ELF-1 (cell line): ENCODE results near the gene BRIP1.

Source experiments
- DNase-seq: peaks from one replicate; pipeline ENCODE4 v3.0.0-alpha.2; 2016; ENCODE audit warnings: low read depth, low spot score

BRIP1 gene

DNA sequence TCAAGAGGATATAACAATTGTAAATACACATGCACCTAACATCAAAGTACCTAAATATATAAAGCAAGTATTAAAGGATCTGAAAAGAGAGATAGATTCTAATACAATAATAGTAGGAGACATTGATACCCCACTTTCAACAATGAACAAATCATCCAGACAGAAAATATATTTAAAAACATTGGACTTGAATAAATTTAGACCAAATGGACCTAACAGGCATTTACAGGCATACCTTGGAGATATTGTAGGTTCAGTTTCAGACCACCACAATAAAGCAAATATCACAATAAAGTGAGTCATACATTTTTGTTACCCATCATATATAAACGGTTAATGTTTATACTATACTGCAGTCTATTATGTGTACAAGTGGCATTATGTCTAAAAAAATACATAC lies 104.0 kb downstream of the BRIP1 start:
- no peak for DNase-seq

- peak; percentile 34 for DNase-seq
Measured at GRCh38 chr17:61758430-61758829, 104.9 kb downstream of the BRIP1 start.

DNA sequence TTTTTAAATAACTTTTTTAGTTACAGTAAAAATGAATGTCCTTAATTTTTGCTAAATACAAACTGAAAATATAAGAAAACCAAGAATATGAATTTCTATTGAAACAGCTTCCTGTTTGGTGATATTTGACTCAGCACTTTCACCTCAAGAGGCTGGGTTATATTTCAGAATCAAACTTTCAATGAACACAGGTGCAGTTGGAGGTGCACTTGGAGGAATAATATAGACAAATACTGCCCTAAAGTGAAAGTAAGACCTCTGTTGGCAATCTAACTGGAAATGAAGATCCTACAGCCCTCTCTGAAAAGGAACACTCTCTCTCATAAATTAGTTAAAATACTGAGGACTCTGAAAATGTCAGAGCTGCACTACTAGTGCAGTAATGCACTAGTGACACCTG lies 106.2 kb downstream of the BRIP1 start:
- no peak for DNase-seq

DNA sequence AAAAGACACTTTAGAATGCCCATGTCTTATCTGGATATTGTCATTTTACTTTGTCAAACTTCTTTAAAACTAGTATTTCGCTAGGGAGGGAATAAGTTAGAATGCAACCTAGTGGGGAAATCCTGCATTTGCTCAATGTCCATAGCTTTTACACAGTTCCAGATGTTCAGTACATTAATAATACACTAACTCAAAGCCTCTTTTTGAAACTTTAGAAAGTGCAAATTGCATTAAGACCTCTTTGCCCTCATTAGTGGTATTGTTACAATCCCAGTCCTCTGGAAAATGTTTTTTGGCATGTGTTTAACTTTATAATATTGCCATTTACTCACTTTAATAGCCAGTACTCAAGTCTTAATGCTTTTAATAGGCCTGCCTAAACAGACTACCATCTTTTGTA lies 106.8 kb downstream of the BRIP1 start:
- no peak for DNase-seq

DNA sequence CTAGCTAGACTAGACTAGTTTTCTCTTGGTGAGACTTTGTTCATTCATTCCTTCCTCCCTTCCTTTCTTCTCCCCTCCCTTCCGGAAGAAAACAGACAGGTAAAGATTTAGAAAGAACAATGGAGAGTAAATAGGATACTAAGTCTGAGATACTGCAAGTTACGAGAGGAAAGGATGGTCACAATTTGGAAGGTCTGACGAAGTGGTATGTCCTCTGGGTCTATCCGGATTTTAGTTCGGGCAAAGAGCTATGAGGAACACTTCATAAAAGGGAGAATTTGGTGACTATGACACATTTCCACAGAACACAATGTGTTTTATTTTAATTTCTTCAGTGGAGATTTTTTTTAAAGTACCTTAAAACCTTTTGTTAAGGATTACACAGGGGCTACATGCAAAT lies 107.7 kb downstream of the BRIP1 start:
- DNase-seq, result no peak

DNA sequence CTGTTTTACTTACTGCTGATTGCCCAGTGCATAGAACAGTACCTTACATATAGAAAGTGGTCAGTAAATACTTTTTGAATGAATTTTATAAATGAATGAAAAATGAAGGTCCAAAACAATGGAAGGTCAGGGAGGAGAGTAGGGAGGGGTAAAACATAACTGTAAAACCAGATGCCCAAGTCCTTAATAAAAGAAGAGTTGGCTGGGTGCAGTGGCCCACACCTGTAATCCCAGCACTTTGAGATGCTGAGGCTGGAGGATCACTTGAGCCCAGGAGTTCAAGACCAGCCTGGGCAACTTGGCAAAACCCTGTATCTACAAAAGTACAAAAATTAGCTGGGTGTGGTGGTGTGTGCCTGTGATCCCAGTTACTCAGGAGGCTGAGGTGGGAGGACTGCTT lies 108.2 kb downstream of the BRIP1 start:
- no peak for DNase-seq

DNA sequence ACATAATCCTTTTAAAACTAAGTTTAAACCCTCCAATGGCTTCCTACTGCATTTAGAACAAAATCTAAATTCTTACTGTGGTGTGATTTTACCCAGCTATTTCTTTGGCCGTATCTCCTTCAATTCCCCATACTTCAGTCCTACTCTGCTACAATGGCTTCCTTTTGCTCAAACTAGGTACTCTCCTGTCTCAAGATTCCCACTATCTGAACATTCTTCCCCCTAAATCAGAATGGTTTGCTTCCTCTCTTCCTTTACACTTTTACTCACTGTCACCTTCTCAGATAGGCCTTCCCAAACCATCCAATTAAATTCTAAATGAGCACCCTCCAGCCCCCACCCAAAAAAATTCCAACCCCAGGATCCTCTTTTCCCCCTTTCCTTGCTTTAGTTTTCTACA lies 109.2 kb downstream of the BRIP1 start:
- no peak for DNase-seq

DNA sequence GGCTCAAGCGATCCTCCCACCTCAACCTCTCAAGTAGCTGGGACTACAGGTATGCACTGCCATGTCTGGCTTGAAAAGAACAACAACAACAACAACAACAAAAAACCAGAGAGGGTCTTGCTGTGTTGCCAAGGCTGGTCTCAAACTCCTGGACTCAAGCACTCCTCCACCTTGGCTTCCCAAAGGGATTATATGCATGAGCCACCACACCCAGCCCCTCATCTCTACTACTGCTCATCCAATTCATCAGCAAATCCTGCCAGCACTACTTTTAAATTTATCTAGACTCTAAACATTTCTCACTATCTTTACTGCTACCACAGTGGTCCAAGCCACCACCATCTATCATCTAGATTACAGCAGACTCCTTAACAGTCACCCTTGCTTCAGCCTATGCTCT lies 109.6 kb downstream of the BRIP1 start:
- no peak for DNase-seq

- no peak for DNase-seq
Measured at GRCh38 chr17:61750656-61751055, 112.7 kb downstream of the BRIP1 start.

GRCh38 chr17:61749823-61750404 lies 113.4 kb downstream of the BRIP1 start:
- DNase-seq, result no peak

- DNase-seq, result no peak
Measured at GRCh38 chr17:61746248-61746985, 116.9 kb downstream of the BRIP1 start.

GRCh38 chr17:61744804-61745203 lies 118.5 kb downstream of the BRIP1 start:
- DNase-seq, result no peak

DNA sequence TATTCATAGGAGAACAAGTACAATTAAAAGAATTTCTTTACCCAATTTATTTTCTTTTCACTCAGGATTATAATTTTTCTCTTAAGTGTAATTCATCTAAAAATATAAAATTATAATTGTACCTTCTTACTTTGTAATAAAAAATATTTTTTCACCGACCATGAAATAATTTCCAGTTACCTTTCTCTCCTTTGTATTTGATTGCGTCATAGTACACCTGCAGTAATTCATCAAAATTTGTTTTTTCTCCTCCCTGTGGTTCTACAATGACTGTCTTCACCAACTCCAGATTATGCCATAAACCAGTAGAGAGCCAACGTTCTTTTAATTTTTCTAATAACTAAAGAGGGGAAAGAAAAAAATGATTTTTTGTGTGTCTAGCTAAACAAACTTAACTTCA lies 119.1 kb downstream of the BRIP1 start:
- no peak for DNase-seq

- DNase-seq, result no peak
Measured at GRCh38 chr17:61743766-61744165, 119.6 kb downstream of the BRIP1 start.

DNA sequence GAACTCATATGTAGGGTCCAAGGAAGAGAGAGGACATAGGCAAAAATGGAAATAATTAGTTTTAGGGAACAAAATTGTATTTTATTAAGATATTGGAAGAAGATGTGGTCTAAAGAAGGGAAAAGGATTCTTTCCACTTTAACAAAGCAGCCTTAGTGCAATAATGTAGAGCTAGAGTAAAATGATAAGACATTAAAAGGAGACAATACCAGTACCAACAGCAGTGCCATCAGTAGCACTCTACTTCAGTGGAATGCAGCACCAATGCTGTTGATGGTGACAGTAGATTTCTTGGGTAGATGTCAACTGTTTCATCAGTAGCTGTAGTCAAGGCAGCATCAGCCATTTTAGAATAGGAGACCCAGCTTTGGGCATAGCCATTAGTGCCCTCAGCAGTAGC lies 124.3 kb downstream of the BRIP1 start:
- DNase-seq, result no peak

DNA sequence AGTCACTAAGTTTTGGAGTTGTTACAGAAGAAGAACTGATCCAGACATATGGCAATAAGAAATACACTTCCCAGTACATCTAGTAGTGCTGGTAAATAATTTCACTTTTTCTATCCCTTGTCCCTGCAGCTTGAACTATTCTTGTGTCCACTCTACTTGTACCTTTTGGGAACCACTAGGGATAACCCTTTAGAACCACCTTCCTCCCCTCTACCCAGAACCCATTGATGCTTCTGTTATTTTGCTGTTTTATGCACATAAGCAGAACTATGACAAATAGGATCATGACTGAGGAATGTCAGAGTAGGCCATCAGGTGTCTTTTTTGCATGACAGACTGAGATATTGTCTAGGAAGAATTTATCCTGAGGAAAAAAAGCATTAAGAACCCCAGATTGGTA lies 125.1 kb downstream of the BRIP1 start:
- DNase-seq, result no peak

DNA sequence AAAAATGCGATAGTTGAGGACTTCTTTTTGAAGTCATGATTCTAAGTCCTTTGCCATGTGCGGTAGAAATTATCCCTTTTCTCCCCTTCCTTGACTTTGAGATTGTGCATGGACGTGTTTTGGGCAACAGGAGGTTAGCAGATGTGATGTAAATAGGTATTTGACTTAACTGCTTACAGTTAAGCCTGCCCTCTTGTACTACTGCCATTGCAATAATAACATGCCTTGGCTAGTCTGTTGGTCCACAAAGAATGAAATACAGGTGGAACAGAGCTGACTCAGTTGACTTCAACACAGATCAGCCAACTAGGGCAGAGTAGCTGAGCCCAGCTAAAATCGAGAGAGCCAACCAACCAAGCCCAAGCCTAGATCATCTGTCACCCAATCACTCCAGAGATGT lies 125.5 kb downstream of the BRIP1 start:
- no peak for DNase-seq

DNA sequence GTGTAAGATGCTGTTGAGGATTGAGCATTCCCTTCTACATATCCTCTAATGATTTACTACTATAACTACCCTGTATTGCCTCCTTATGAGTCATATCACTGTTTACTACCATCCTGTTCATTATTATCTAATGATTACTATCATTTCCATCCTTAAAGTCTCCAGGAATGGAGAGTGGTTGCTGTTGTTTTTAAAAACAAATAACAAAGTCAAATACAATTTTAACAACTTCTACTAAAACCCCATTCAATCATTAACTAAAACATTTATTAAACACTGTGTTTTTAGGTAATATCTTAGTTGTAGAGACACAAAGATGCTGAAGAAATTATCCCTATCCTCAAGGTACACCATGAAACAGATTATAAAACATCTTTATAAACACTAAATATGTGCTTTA lies 126.9 kb downstream of the BRIP1 start:
- DNase-seq, result no peak

GRCh38 chr17:61735807-61736206 lies 127.5 kb downstream of the BRIP1 start:
- DNase-seq, result no peak

GRCh38 chr17:61734466-61734865 lies 128.9 kb downstream of the BRIP1 start:
- no peak for DNase-seq

GRCh38 chr17:61734012-61734411 lies 129.3 kb downstream of the BRIP1 start:
- DNase-seq, result no peak

DNA sequence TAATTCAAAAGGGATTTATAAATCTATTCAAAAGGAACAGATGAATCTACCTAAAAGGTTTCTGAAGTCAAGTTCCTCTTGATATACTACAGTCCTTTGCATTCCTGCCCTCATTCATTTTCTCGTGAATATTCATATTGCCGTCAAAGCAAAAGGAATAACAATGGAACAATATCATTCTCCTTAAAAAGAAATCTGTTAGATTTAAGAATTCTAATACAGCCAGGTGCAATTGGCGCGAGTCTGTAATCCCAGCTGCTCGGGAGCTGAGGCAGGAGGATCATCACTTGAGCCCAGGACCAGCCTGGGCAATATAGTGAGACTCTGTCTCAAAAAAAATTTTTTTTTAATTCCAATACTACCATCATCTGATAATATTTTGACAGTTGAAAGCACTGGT lies 130.3 kb downstream of the BRIP1 start:
- no peak for DNase-seq

- no peak for DNase-seq
Measured at GRCh38 chr17:61732169-61732568, 131.2 kb downstream of the BRIP1 start.

- DNase-seq, result no peak
Measured at GRCh38 chr17:61731330-61731729, 132.0 kb downstream of the BRIP1 start.
